ENCODE measurements around the gene CACNA2D4.

Gene CACNA2D4

GRCh38 chr12:1934068-1934467, 15.6 kb upstream of the CACNA2D4 start:
- DNase-seq, result no peak

- DNase-seq, result peak in 1 of 3 experiments; percentile 54
These were observed 15.0 kb upstream of the CACNA2D4 start for GRCh38 chr12:1933342-1934051.

GRCh38 chr12:1932264-1932777, 13.9 kb upstream of the CACNA2D4 start:
- no peak for DNase-seq

DNA sequence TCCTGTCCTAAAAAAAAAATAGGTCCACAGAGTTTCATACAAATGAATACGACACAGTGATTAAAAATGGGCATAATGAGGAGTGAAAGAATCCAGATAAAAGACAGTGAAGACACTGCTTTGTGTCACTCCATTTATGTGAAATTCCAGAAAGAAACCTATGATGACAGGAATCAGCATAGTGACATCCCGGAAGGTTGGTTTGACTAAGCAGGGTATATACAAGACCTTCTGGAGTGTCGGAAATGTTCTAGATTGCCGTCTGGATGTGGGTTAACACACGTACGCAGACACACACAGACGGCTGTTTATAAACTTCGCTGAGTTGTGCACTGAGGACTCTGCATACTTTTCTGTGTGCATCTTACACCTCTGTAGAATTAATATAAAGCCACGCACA, 13.2 kb upstream of the CACNA2D4 start:
- DNase-seq, result no peak

DNA sequence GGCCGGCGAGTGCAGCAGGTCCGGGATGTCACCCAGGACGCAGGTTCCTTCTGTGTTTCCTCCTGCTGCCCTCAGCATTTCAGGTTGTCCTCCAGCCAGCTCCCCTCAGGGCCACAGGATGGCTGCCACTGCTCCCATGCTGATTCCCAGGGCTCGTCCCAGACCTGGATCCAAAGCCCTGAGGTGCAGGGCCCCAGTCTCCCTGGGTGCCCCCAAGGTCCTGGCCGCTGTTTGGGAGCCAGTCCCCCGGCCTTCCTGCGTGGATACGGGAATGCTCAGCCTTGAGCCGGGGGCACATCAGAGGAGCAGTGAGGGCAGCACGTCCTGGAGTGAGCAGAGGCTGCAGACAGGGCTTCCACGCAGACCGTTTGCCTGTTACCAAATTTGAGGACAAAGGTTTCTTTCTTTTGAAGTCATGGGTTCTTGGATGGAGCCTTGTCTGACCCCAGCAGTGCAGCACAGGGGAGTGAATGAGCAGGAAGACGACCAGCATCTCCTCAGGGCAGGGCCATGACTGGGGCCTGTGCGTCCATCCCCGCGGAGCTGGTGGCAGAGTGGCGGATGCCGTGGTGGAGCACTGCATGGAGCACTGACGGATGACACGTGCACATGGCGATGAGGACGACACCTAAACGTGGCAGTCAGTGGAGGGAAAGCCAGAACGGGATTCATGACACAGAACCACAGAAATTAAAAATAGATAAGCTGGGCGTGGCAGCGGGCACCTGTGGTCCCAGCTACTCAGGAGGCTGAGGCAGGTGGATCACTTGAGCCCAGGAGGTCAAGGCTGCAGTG, 12.5 kb upstream of the CACNA2D4 start:
- DNase-seq, result no peak

DNA sequence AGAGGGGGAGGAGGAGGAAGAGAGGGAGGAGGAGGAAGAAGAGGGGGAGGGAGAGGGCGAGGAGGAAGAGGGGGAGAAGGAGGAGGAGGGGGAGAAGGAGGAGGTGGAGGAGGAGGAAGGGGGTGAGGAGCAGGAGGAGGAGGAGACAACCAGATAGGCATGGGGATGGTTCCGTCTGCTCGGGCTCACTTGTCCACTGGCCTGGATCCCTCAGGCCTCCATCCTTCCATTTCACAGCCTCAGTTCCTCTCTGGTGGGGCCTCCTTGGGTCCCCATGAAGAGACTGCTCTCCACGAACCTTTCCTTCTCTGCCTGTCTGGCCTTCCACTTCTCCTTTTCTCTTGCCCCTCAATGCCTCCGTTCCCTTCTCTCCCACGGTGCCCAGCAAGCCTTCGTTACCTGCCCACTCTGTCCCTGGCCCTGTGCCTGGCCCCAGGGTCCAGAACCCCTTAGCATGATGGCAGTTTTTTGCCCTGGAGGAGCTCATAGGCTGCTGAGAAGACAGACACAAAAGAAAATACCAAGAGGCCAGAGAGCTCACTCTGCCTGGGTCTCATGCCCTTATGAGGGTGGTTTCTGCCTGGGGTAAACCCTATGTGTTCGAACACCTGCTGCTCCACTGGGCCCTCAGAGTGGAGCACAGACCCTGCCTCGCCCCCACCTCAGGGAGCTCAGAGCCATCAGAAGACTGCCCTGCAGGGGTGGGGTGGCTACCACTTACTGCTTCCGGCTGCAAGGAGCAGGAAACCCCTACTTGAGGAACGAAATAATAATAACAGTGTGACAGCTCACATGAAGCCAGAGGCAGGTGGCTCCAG, 11.7 kb upstream of the CACNA2D4 start:
- DNase-seq, result no peak

GRCh38 chr12:1929241-1929984, 11.0 kb upstream of the CACNA2D4 start:
- DNase-seq, result no peak

DNA sequence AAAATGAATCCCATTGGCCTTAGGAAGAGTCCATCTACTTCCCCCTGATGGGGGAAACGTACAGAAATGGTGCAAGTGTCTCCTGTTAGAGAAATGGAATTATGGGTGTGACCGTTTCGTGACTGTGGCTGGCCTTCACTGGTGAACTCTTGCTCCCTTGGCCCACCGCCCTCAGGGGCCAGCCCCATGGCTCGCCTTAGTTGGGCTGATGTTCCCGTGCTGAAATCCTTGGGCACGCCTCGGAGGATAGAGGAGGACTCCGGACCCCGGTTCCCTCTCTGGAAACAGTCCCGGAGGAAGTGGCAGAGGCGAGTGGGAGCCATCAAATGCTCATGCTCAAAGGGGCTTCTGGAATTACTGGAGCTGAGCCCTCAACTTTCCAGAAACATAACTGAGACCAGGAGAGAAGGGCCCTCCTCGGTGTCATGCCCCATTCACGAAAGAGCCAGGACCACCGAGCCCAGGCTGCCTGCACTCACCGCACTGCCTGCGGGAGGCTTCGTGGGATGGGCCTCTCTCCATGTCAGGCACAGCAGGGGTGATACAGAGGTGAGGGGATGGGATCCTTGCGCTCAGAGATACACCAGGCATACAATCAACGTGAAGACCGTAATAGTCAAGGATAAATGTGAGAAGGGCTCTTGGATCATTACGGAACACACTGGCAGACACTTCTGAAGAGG, 10.1 kb upstream of the CACNA2D4 start:
- no peak for DNase-seq

GRCh38 chr12:1927751-1928351, 9.4 kb upstream of the CACNA2D4 start:
- DNase-seq, result no peak

DNA sequence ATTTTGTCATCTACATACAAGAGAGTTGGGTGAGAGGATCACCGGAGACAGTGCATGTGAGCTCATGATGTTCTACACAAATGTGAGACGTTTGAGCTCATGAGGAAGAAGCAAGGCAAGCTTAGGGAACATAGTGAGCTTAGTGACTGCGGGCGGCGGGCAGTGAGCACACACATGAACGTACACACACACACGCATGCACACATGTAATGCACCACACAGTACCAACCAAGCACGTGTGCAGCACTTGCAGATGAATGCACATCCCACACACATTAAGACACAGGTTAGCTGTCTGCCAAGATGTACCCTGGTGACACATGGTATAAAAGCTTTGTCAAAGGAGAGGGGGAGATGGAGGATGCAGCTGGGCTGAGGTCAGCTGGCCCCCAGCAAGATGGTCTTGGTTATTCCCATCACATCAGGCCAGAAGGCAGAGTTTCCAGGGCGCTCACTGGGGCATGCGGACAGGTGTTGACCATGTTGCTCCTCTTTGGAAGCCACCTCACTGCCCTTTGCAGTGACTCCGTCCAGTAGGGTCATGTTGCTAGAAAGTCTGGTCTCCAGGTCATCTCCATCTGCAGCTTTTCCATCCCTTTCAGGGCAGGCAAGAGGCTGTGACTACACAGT, 8.7 kb upstream of the CACNA2D4 start:
- DNase-seq, result no peak

- no peak for DNase-seq
These were observed 7.8 kb upstream of the CACNA2D4 start for GRCh38 chr12:1926251-1926657.

GRCh38 chr12:1925684-1926006, 7.2 kb upstream of the CACNA2D4 start:
- no peak for DNase-seq

- DNase-seq, result peak in 1 of 3 experiments; percentile 29
These were observed 6.7 kb upstream of the CACNA2D4 start for GRCh38 chr12:1924996-1925683.

DNA sequence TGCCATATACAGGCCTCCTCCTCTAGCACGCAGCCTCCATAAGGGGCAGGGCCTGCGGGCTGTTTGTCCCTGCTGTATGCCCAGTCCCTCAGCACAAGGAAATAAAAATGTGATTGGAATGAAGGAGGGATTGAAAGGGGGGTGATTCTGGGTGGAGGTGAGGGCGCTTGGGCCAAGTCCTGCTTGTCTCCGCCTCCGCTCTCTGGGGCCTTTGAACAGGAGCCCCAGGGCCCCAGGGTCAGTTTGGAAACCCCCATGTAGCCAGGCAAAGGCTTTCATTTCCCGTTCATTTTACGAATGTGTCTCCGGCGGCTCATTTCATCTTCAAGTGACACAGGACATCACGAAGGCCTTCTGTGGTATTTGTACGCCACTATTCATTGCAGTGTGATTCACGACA, 4.5 kb upstream of the CACNA2D4 start:
- no peak for DNase-seq

GRCh38 chr12:1922075-1922709, 3.7 kb upstream of the CACNA2D4 start:
- DNase-seq, result no peak

GRCh38 chr12:1920971-1921370, 2.5 kb upstream of the CACNA2D4 start:
- DNase-seq, result no peak

- DNase-seq, result no peak
These were observed 2.0 kb upstream of the CACNA2D4 start for GRCh38 chr12:1920436-1920835.

DNA sequence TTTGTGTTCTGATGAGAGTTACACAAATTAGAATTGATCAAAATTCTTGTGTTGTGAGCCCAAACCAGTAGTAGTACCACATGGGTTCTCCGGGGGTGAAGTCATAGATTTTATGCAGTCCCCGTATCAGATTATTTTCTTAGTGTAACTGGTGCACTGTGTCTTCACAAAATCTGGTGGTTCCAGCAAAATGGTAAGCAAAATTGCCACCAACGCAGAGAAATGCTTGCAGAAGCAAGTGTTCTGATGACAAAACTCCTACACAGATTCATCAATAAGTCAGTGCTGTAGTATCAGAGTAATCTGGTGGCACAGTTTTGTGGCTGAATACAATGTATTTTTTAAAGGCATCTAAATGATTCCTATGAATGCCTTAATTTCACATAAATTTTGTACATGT, 1.3 kb upstream of the CACNA2D4 start:
- DNase-seq, result no peak

DNA sequence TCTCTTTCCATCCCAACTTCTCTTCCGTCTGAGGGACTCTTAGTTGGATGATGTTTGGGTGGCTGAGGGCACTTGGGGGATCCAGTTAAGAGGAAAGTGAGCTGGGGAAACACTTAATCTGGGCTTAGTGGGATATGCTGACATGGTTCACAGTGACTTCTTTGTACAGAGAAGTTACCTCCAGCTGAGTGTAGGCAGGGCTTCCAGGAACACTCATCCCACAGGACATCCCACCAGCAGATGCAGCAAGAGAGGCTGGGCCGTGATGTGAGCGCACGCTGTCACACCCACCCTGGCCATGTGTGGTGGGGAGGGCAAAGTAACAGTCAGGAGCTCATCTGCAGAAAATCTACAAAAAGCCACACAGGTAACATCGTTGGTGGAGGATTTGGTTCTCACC, 832 bp upstream of the CACNA2D4 start:
- DNase-seq, result no peak

GRCh38 chr12:1918884-1919236, 408 bp upstream of the CACNA2D4 start:
- no peak for DNase-seq

Data from NCI-H1417 (cell line).